Left renal cortex interstitium (tissue), 4 donors: ENCODE data around the gene ANGPT4. TPM values are rescaled to one million over a fixed set of nuclear protein-coding genes. Genes with fewer than 3 reads are reported as not detected.
"Not testable (repeated sequence)": the region's sequence is repeated elsewhere in the genome, so short reads cannot be mapped to it uniquely, and the experiment has no call there.

Experiments used
- DNase-seq, 4 donors: peaks; one replicate each; pipeline ENCODE4 v3.0.0-alpha.2; 2013; ENCODE audit warnings: low read depth in 4 of 4, low spot score in 2 of 4, missing footprints in 1 of 4
- polyA plus RNA-seq, 4 donors: library from polyadenylated mRNA; unstranded; fragments of 120-200 nt; gene quantifications; one replicate each; pipeline ENCODE4 v1.2.1, GENCODE V29; 2013; ENCODE audit not compliant: insufficient read length in 4 of 4

ANGPT4 gene
- polyA plus RNA-seq, 4 donors = 0.17 to 0.40 (median 0.25) TPM

DNA sequence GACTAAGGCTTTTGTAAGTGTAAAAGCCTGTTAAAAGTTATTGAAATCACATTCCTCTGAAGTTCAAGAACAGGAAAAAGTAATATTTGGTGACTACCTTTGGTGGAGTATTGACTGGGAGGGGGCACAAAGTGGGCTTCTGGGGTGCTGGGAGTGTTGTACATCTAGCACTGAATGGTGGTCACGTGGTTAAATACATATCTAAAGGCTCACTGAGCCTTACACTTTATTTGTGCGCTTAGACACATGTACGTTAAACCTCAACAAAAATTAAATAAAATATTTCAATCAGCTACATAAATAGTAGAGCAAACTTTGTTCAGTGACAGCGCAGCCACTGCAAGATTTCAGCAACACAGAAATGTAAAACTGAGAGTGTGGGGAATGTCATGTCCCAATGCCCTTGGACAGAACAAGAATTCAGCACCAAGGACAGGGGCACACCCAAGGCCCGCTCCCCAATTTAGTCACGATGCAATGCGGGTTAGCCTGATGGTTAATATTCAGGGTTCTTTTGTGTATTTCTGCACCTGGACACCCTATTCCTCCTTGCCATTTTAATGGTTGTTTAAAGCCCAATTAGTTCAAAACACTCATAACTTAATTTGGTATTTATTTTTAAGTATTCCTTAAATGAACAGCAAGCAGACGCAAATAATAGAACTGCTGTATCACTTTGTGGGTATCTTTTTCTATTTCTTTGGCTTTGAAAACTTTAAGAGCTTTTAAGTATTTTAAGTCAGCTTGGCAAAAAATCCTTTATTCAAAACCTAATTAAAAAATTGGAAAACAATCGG, 37.4 kb downstream of the ANGPT4 start:
- peak in 3 of 4 donors; percentile 29 to 48 (median 32) for DNase-seq

DNA sequence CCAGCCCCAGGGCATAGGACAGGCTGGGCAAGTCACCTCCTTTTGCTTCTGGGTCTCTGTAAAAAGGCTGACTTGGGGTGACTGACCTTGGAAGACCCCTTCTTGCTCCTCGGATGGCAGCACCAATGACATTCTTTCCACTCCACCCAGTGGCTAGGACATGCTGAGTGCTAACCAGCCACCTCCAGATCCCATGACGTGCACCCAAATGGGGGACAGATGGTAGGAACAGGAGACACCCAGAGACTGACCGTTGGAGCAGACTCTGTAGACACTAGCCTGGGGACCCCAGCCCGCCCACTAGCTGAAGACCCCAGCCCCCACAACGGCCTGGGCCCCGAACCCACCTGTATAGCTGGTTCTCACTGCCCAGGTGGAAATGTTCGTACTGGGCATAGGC, 38.3 kb downstream of the ANGPT4 start:
- no peak for DNase-seq

GRCh38 chr20:875115-875514, 41.0 kb downstream of the ANGPT4 start:
- no peak for DNase-seq

GRCh38 chr20:873875-874607, 42.1 kb downstream of the ANGPT4 start:
- DNase-seq = no peak

GRCh38 chr20:872855-873520, 43.1 kb downstream of the ANGPT4 start:
- DNase-seq = no peak

DNA sequence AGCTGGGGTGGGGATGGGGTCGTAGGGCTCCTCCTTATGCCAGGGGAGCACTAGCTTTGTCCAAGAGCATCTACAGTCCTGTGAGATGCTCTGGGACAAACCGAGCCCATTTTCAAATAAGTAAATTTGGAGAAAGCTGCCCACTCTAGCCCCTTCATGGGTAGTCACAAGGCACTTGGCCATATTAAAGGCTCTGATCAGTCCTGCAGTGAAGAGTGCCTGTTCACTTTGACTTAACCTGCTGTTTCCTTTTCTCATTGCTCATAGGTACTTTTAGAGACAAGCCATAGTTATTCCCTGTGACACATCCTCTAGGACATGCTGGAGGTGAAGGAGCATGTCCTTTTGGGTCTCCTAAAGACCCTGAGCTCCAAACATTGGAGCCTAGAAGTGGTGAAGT, 44.2 kb downstream of the ANGPT4 start:
- DNase-seq = no peak

DNA sequence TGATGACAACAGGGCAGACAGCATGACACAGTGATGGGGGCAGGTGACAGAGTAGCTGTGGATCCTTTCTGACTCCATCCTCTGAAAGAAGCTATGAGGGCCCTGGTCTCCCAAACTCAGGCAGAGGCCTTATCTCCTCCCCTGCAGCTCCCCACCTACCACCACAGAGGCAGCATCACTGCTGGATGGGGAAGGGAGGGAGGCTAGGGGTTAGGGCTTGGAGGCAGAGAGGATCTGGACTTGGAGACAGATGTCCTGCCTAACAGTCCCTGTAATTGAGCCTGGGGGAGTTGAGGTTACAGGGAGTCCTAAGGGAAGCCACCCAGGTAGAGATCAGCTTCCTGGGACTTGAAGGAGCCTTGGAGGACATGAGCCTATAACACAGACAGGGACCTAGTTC, 44.7 kb downstream of the ANGPT4 start:
- DNase-seq = no peak

- DNase-seq = no peak
These were observed 45.4 kb downstream of the ANGPT4 start for GRCh38 chr20:870758-871157.

DNA sequence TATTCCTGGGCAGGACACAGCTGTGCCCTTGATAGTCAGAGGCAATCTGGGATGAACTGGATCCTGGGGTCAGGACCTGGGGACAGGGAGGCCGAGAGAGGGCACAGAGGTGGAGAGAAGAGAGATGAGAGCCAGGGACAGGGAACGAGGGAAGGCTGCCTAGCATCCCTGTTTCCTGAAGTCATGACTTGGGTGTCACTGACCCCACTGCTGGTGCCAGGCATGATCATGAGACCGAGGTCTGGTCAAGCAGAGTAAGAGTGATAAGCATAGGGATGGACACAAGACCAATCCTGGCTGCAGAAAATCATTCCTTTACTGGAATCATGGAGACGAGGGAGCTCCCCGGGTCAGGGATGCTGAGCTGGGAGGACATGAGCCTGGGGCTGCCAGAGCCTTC, 46.5 kb downstream of the ANGPT4 start:
- no peak for DNase-seq

DNA sequence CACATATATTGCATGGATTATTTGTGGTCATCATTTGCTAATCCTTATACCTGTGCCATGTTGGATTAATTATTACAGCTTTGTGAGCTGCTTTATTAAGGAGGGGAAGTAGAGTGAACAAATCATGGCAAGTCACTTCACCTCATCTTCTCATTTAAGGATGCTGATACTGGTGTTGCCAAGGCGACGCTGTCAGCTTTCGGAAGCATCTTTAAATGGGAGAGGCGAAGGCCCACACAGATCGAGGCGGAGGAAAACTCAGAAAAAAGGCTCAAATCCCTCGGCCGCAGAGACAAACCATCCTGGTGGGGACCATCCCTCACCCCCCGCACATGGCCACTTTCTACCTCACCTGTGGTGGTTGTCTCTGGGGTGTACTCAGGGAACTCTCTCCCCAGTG, 47.9 kb downstream of the ANGPT4 start:
- no peak for DNase-seq

- no peak for DNase-seq
These were observed 50.7 kb downstream of the ANGPT4 start for GRCh38 chr20:865440-865839.

DNA sequence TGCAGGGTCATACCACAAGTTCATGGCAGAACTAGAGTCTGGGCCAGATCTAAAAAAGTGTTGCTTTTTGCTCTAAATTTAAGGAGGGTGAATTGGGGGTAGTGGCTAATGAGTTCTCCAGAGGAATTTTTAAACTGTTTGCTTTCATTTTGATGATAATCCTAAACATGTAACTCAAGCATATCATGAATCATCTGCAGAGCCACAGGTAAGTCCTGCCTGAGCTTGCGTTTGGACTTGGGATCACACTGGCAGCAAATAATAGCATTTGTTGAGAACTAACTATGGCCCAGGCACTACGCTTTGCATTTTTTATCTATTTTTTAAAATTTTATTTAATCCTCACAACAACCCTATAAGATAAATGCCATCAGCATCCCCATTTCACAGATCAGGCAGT, 55.2 kb downstream of the ANGPT4 start:
- no peak for DNase-seq

- DNase-seq = no peak
These were observed 56.3 kb downstream of the ANGPT4 start for GRCh38 chr20:859751-860231.

- no peak for DNase-seq
These were observed 58.1 kb downstream of the ANGPT4 start for GRCh38 chr20:858011-858410.

- DNase-seq = no peak
These were observed 59.8 kb downstream of the ANGPT4 start for GRCh38 chr20:856361-856775.

GRCh38 chr20:855466-856360, 60.4 kb downstream of the ANGPT4 start:
- no peak for DNase-seq

- no peak for DNase-seq
These were observed 61.5 kb downstream of the ANGPT4 start for GRCh38 chr20:854601-855000.

DNA sequence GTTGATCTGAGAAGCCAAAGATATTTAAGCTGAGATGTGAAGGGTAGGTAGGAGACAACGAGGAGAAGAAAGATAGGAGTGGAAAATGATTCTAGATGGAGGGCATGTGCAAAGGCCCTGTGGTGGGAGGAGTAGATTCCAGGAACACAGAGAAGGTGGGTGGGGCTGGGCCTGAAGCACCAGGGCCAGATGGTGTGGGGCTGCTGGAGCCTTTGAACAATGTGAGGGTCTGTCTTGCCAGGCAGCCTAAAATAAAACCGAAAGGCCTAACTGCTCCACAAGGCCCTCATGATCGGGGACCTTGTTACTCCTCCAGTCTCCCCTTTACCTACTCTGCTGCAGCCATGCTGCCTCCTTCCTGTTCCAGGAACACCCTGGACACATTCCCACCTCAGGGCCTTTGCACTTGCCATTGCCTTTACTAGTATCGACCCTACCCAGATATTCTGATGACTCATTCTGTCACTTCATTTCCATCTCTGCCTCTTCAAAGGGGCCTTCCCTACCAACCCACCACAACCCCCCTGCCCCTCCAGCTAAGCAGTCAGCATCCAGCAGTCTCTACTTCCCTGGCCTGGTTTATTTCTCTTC, 62.6 kb downstream of the ANGPT4 start:
- no peak for DNase-seq

GRCh38 chr20:848731-849130, 67.4 kb downstream of the ANGPT4 start:
- DNase-seq = not testable (repeated sequence)

- DNase-seq = no peak
These were observed 67.9 kb downstream of the ANGPT4 start for GRCh38 chr20:848193-848592.
